ENCODE measurements around the gene RBSN.
A peak's percentile ranks its signal among the peaks of the same experiment; 100 is the strongest.

GRCh38 chr3:15051531-15051930, 47.4 kb downstream of the RBSN start:
- TF ChIP-seq EZH2 (IDR thresholded peaks at IDR 0.05; ENCODE audit: borderline replicate concordance) (no peak), CTCF (IDR thresholded peaks at IDR 0.05; ENCODE audit: poor library complexity) (peak; percentile 46)

All from hepatocyte (in vitro differentiated cells).